ENCODE data around the gene PTPN2. TPM values are rescaled to one million over a fixed set of nuclear protein-coding genes. Genes with fewer than 3 reads are reported as not detected.

PTPN2 gene
- total RNA-seq, 2 donors from 2014 or later = 47.3 to 48.5 TPM

GRCh38 chr18:12770469-12771219 is 113.4 kb downstream of the PTPN2 start:
- H3K4me1 ChIP-seq (ENCODE audit: control insufficient read depth, insufficient read depth, low read length) = peaks cover 9% of the 10 kb centered on the region
- H3K27me3 ChIP-seq (ENCODE audit: control insufficient read depth, insufficient read depth, low read length, poor library complexity, severe bottlenecking) = no peaks in the 10 kb centered on the region
- no peak overlapping the region for H3K27ac Mint-ChIP-seq
- H3K9ac ChIP-seq (ENCODE audit: extremely low read depth, low read length, poor library complexity, severe bottlenecking) = no peak overlapping the region
- no peak overlapping the region for H3K4me3 Mint-ChIP-seq
- no peak overlapping the region for H3K4me3 ChIP-seq (ENCODE audit: low read length)
- H3K27ac ChIP-seq (ENCODE audit: low read depth, low read length) = no peak overlapping the region
- WGBS, 2 experiments (ENCODE audit: insufficient coverage in 1 of 2, insufficient read length in 1 of 2) = 94 to 96% methylated on average over 14 to 15 of the region's 15 CpGs
- H3K36me3 Mint-ChIP-seq (ENCODE audit: low read depth) = no peaks in the 10 kb centered on the region
- TF ChIP-seq CTCF (conservative IDR thresholded peaks at IDR 0.05) = no peak
- H3K4me1 Mint-ChIP-seq = peaks cover 9% of the 10 kb centered on the region
- H3K9me3 ChIP-seq (ENCODE audit: control insufficient read depth, low read length) = no peaks in the 10 kb centered on the region
- H3K27me3 Mint-ChIP-seq (ENCODE audit: insufficient read depth) = no peaks in the 10 kb centered on the region
- no peak for DNase-seq
- H3K36me3 ChIP-seq (ENCODE audit: control insufficient read depth, insufficient read depth, low read length) = no peaks in the 10 kb centered on the region
- no peaks in the 10 kb centered on the region for H3K9me3 Mint-ChIP-seq

GRCh38 chr18:12769644-12770440 is 114.2 kb downstream of the PTPN2 start:
- no peak for TF ChIP-seq CTCF (conservative IDR thresholded peaks at IDR 0.05)
- Mint-ChIP-seq H3K27me3 (ENCODE audit: insufficient read depth) (no peaks in the 10 kb centered on the region), H3K36me3 (ENCODE audit: low read depth) (no peaks in the 10 kb centered on the region), H3K9me3 (no peaks in the 10 kb centered on the region), H3K27ac (no peak overlapping the region), H3K4me1 (peaks cover 9% of the 10 kb centered on the region), H3K4me3 (no peak overlapping the region)
- Histone ChIP-seq H3K9ac (ENCODE audit: extremely low read depth, low read length, poor library complexity, severe bottlenecking) (no peak overlapping the region), H3K36me3 (ENCODE audit: control insufficient read depth, insufficient read depth, low read length) (no peaks in the 10 kb centered on the region), H3K4me3 (ENCODE audit: low read length) (no peak overlapping the region), H3K27ac (ENCODE audit: low read depth, low read length) (no peak overlapping the region), H3K27me3 (ENCODE audit: control insufficient read depth, insufficient read depth, low read length, poor library complexity, severe bottlenecking) (no peaks in the 10 kb centered on the region), H3K4me1 (ENCODE audit: control insufficient read depth, insufficient read depth, low read length) (peaks cover 9% of the 10 kb centered on the region), H3K9me3 (ENCODE audit: control insufficient read depth, low read length) (no peaks in the 10 kb centered on the region)
- DNase-seq = no peak
- 73 to 78% methylated on average over 4 of the region's 4 CpGs for WGBS, 2 experiments (ENCODE audit: insufficient coverage in 1 of 2, insufficient read length in 1 of 2)

- no peaks in the 10 kb centered on the region for H3K36me3 ChIP-seq (ENCODE audit: control insufficient read depth, insufficient read depth, low read length)
- Mint-ChIP-seq H3K4me3 (no peak overlapping the region), H3K36me3 (ENCODE audit: low read depth) (no peaks in the 10 kb centered on the region), H3K27ac (no peak overlapping the region), H3K4me1 (peaks cover 9% of the 10 kb centered on the region), H3K9me3 (no peaks in the 10 kb centered on the region), H3K27me3 (ENCODE audit: insufficient read depth) (no peaks in the 10 kb centered on the region)
- H3K4me1 ChIP-seq (ENCODE audit: control insufficient read depth, insufficient read depth, low read length) = peaks cover 9% of the 10 kb centered on the region
- DNase-seq = no peak
- H3K9ac ChIP-seq (ENCODE audit: extremely low read depth, low read length, poor library complexity, severe bottlenecking) = no peak overlapping the region
- 87 to 100% methylated on average over 2 to 3 of the region's 3 CpGs for WGBS, 2 experiments (ENCODE audit: insufficient coverage in 1 of 2, insufficient read length in 1 of 2)
- TF ChIP-seq CTCF (conservative IDR thresholded peaks at IDR 0.05) = no peak
- no peak overlapping the region for H3K4me3 ChIP-seq (ENCODE audit: low read length)
- H3K27ac ChIP-seq (ENCODE audit: low read depth, low read length) = no peak overlapping the region
- no peaks in the 10 kb centered on the region for H3K27me3 ChIP-seq (ENCODE audit: control insufficient read depth, insufficient read depth, low read length, poor library complexity, severe bottlenecking)
- H3K9me3 ChIP-seq (ENCODE audit: control insufficient read depth, low read length) = no peaks in the 10 kb centered on the region
Measured at GRCh38 chr18:12769136-12769535, 114.9 kb downstream of the PTPN2 start.
